Gastroesophageal sphincter (tissue), 3 donors: ENCODE data around the gene FAM118B.

Source experiments
- CTCF ChIP-seq, 4 experiments: fragments of 200-600 bp in 2 of 4; fragments of 450-650 bp in 2 of 4; sonication (generic) in 1 of 4; IDR thresholded peaks; one replicate each; pipeline ENCODE4 v1.5.1; 2017 to 2019; ENCODE audit warnings: antibody characterized with exemption in 4 of 4, mild to moderate bottlenecking in 2 of 4, moderate library complexity in 2 of 4
- EP300 ChIP-seq: sonication (generic); formaldehyde crosslinking; IDR thresholded peaks from one replicate; pipeline ENCODE4 v1.6.1; 2017; ENCODE audit warnings: antibody characterized with exemption, mild to moderate bottlenecking
- POLR2A ChIP-seq, 2 donors: fragments of 450-650 bp; IDR thresholded peaks; one replicate each; pipeline ENCODE4 v1.6.1; 2017; ENCODE audit warnings: antibody characterized with exemption in 2 of 2, mild to moderate bottlenecking in 2 of 2, moderate library complexity in 1 of 2
- POLR2AphosphoS5 ChIP-seq: sonication (generic); formaldehyde crosslinking; IDR thresholded peaks from one replicate; pipeline ENCODE4 v1.6.1; 2017; ENCODE audit warnings: antibody characterized with exemption

- TF ChIP-seq POLR2A (IDR thresholded peaks at IDR 0.05) (no peak), POLR2AphosphoS5 (no peak), CTCF (IDR thresholded peaks at IDR 0.05) (no peak), EP300 (no peak)
Measured at GRCh38 chr11:126191379-126192073, 20.1 kb upstream of the FAM118B start.
